Raji (cell line): Measurements from ENCODE around the gene CYSLTR2.

Source experiments
- POLR2A ChIP-seq: IDR thresholded peaks from 2 replicates; pipeline ENCODE4 v1.6.1; 2011; ENCODE audit warnings: low read depth, low read length, control low read depth; ENCODE audit not compliant: insufficient read depth

The CYSLTR2 gene

GRCh38 chr13:48640767-48641166 is 13.0 kb upstream of the CYSLTR2 start:
- TF ChIP-seq POLR2A: no peak

- TF ChIP-seq POLR2A: no peak
Measured at GRCh38 chr13:48641404-48641803, 12.3 kb upstream of the CYSLTR2 start.

- TF ChIP-seq POLR2A: no peak
Measured at GRCh38 chr13:48642061-48642460, 11.7 kb upstream of the CYSLTR2 start.

GRCh38 chr13:48643159-48643558 is 10.6 kb upstream of the CYSLTR2 start:
- TF ChIP-seq POLR2A: no peak

GRCh38 chr13:48644141-48644540 is 9.6 kb upstream of the CYSLTR2 start:
- no peak for TF ChIP-seq POLR2A

- no peak for TF ChIP-seq POLR2A
Measured at GRCh38 chr13:48644951-48645350, 8.8 kb upstream of the CYSLTR2 start.

- TF ChIP-seq POLR2A: no peak
Measured at GRCh38 chr13:48645845-48646244, 7.9 kb upstream of the CYSLTR2 start.

- no peak for TF ChIP-seq POLR2A
Measured at GRCh38 chr13:48646791-48647190, 6.9 kb upstream of the CYSLTR2 start.

GRCh38 chr13:48647625-48648024 is 6.1 kb upstream of the CYSLTR2 start:
- TF ChIP-seq POLR2A: no peak

GRCh38 chr13:48648446-48648845 is 5.3 kb upstream of the CYSLTR2 start:
- no peak for TF ChIP-seq POLR2A

- no peak for TF ChIP-seq POLR2A
Measured at GRCh38 chr13:48652851-48653471, 768 bp upstream of the CYSLTR2 start.

- no peak for TF ChIP-seq POLR2A
Measured at GRCh38 chr13:48654511-48654910, 782 bp downstream of the CYSLTR2 start.

- no peak for TF ChIP-seq POLR2A
Measured at GRCh38 chr13:48655291-48655690, 1.6 kb downstream of the CYSLTR2 start.

- no peak for TF ChIP-seq POLR2A
Measured at GRCh38 chr13:48656608-48657007, 2.9 kb downstream of the CYSLTR2 start.

- TF ChIP-seq POLR2A: no peak
Measured at GRCh38 chr13:48660361-48661076, 6.8 kb downstream of the CYSLTR2 start.

GRCh38 chr13:48661107-48661506 is 7.4 kb downstream of the CYSLTR2 start:
- TF ChIP-seq POLR2A: no peak

GRCh38 chr13:48662226-48662625 is 8.5 kb downstream of the CYSLTR2 start:
- TF ChIP-seq POLR2A: no peak
